Heart left ventricle (tissue), 13 donors: Measurements from ENCODE around the gene GUCA2A.

Source experiments
- CTCF ChIP-seq, 12 donors: fragments of 200-600 bp; sonication (generic) in 4 of 12; IDR thresholded peaks; one replicate each; pipeline versions ENCODE4 v1.5.0 to v1.8.0; 2018 to 2022; ENCODE audit warnings: antibody characterized with exemption in 12 of 12, mild to moderate bottlenecking in 5 of 12
- POLR2A ChIP-seq, 2 donors: fragments of 450-650 bp; IDR thresholded peaks; one replicate each; pipeline ENCODE4 v1.6.1; 2017; ENCODE audit warnings: antibody characterized with exemption in 2 of 2, mild to moderate bottlenecking in 2 of 2, moderate library complexity in 2 of 2
- donor health status: ischemic (EF 13 %, LVEDD 7.1; RV severe dilation, severe dysfunction).
- donor health status: DM: no; HTN: yes; CAD: no.
- donor health status: DM: no; HTN: no; CAD: no.
- donor health status: ischemic (EF 25% LVEDD 6.9; RV normal size, moderate dysfunction).
- donor health status: ischemic (EF 25% LVEDD 5.7; RV mildly dilated, moderate dysfunction).
- donor health status: ischemic (EF 35%, LVEDD 5.7; RV mildly dilated, moderate dysfunction).
- donor health status: nonischemic (EF 11% LVEDD 7.7; RV severe dilation, severe dysfunction).
- donor health status: DM: yes; HTN: yes; CAD: no.
- donor health status: PGD.
- donor health status: ischemic (EF 29% LVEDD 5.4; RV normal size, mild dysfunction).
- donor health status: nonischemic (EF 23%, LVEDD 6.1; RV moderate dilation, normal function).

- TF ChIP-seq CTCF (IDR thresholded peaks at IDR 0.05), result no peak
- no peak for TF ChIP-seq POLR2A (IDR thresholded peaks at IDR 0.05)
Measured at GRCh38 chr1:42179275-42179674, 14.7 kb upstream of the GUCA2A start.
